ENCODE measurements around the gene TERT.
A peak's percentile ranks its signal among the peaks of the same experiment; 100 is the strongest.
"Not testable (repeated sequence)": the region's sequence is repeated elsewhere in the genome, so short reads cannot be mapped to it uniquely, and the experiment has no call there.

TERT gene

DNA sequence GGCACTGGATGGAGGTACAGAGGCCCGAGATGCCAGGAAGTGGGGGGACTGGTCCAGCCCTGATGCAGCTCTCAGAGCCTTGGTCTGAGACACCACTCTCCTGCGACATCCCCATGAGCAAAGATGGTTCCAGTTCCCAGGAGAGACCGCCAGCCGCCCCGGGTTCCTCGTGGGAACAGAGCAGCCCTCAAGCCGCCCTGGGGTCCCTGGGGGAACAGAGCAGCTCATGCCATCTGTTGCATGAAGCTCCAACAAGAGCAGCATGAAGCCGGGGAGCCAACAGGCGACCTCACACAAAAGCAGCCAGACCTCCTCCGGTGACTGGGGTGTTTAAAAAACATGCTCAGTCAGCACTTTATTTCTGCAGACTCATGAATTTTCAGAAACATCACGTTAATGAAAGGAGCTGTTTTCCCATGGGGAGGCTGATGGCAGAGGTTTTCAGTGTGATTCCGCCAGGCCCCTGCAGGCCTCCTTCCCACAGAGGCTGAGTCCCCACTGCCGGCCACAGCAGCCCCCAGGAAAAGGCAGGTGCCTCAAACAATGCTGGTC, 63.4 kb downstream of the TERT start:
- DNase-seq: no peak

DNA sequence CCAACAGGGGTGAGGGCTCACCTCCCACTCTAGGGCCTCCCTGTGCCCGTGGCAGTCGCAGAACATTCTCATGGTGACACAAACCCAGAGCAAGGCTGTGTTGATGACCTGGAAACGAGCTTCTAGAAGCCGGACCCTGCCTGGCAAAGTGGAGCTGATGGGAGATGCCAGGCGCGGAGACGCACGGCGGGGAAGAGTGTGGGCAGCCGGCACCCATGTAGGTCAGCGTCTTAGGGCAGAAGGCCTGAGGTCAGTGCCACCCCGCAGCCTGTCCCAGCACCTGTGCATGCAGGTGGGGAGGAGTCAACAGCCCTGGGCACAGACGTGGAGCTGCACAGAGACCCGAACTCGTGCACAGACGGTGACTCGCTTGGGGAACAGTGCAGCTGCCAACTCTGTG, 64.3 kb downstream of the TERT start:
- DNase-seq: no peak

DNA sequence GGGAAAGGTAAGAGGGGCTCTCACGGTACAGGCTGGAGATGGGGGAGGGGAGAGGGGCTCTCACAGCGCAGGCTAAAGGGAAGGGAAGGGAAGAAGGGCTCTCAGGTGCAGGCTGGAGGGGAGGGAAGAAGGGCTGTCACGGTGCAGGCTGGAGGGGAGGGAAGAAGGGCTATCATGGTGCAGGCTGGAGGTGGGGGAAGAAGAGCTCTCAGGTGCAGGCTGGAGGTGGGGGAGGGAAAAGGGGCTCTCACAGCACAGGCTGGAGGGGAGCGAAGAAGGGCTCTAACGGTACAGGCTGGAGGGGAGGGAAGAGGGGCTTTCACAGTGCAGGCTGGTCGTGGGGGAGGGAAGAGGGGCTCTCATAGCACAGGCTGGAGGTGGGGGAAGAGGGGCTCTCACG, 65.0 kb downstream of the TERT start:
- peak in 1 of 3 experiments; percentile 25 for DNase-seq

DNA sequence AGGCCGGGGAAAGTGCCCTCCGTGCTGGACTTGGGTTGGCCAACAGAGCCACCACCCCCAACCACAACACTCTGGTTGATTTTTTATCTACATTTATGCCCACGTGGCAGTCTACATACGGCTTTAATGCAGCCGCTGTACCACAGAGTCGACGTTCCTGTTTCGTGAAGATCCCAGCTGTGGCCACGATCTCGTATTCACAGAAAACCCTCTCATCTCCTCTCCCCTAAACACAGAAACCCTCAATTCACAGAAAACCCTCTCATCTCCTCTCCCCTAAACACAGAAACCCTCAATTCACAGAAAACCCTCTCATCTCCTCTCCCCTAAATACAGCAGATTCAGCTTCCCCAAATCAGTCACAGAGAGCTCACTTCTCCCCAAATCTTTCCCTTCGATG, 65.8 kb downstream of the TERT start:
- DNase-seq: not testable (repeated sequence)

DNA sequence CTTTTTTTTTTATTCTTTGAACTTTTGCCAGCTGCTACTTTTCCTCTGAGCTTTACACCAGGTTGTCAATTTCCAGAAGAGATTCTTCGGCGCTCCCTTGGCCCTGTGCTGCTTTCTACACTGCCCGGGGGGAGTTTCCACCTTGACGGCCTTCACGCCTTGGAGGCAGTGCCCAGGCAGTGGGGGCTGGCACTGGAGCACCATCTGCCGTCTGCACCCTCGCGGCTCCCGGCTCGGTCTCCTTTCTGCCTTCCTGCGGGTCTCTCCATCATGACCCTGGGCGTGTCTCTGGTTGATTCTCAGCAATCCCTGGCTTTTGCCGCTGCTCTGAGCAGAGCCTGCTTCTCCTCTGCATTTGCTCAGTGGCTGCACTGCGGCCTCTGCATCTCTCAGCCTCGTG, 66.7 kb downstream of the TERT start:
- DNase-seq: peak in 1 of 3 experiments; percentile 61

DNA sequence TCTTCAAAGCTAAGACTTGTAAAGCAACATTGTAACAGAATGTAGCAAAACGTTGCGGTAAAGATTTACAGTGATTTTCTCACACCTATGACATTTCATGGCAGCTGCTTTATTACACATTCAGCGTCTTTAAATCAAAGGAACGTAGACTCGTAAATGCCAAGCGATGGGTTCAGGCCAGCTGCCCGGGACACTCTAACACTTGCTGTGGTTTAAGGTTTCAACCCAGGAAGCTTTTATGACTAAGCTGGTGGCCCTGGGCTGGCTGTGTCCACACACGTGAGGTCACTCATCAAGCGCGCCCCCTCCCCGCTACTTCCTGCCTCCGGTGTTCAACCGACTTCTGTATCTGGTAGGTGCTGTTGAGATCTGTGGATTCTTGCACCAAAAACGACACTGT, 67.2 kb downstream of the TERT start:
- peak; percentile 39 to 78 (median 68) for DNase-seq

GRCh38 chr5:1226839-1227581, 67.9 kb downstream of the TERT start:
- no peak for DNase-seq

DNA sequence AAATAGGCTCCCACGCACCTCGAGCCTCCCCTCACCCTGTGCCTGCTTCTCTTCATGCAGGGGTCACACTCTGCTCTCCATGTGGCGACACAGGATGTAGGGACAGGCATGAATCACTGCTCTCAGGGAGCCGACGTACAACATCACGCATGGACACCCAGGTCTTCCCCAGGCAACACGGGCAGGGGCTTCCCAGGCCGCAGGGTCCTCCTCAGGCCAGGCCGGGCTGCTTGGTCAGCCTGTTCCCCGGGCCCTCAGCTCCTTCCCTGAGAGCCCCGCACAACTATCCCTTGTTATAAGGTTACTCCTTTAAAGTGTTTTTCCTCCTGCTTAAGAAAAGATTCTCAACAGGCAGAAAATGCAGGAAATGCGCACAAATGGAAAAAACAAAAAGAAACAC, 68.6 kb downstream of the TERT start:
- no peak for DNase-seq

GRCh38 chr5:1225081-1225480, 69.8 kb downstream of the TERT start, which contains the start of gene SLC6A18:
TSS of gene SLC6A18 (plus strand) at chr5:1225381. CDS start at chr5:1225478, 97 bp downstream.
- DNase-seq: no peak

DNA sequence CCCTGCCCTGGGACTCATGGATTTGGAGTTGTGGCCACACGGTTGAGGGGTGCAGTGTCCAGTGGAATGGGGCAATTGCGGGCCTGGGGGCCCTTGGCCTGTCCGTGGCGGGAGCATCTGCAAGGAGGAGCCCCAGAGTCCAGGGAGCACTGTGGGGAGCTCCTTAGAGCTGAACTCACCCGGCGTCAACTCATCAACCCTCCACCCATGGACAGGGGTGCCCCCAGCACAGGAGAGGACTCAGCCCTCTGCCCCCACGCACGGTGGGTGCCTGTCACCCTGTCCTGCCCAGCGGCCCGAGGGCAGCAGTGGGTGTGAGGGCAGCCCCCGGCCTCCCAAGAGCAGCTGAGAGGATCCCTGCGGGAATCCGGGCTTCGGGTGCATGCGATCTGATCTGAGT, 70.2 kb downstream of the TERT start:
- no peak for DNase-seq

GRCh38 chr5:1223278-1223670, 71.6 kb downstream of the TERT start:
- no peak for DNase-seq

DNA sequence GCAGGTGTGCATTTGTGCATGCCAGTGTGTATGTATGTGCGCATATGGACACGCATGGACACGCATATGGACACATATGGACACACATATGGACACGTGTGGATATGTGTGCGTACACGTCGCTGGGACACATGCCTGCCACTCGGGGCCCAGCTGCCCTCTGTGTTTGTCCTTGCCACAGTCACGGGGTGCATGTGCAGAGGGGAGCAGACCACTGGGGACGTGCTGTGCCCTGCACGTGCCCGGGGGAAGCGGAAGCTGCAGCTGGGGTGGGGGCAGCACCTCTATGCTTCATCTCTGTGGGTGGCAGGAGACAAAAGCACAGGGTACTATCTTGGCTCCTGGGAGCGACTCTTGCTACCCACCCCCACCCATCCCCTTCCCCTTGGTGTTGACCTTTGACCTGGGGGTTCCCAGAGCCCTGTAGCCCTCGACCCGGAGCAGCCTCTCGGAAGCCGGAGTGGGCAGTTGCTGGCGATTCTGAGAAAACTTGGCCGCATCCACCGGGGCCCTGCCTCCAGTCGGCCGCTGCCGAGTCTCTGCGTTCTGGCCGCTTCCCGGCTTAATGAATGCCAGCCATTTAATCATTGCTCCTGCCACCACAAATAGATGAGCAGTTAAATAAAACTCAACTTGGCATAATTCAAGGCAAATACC, 72.1 kb downstream of the TERT start:
- no peak for DNase-seq

- no peak for DNase-seq
Observed at GRCh38 chr5:1222147-1222546, 72.7 kb downstream of the TERT start.

- no peak for DNase-seq
Observed at GRCh38 chr5:1221721-1222120, 73.1 kb downstream of the TERT start.

DNA sequence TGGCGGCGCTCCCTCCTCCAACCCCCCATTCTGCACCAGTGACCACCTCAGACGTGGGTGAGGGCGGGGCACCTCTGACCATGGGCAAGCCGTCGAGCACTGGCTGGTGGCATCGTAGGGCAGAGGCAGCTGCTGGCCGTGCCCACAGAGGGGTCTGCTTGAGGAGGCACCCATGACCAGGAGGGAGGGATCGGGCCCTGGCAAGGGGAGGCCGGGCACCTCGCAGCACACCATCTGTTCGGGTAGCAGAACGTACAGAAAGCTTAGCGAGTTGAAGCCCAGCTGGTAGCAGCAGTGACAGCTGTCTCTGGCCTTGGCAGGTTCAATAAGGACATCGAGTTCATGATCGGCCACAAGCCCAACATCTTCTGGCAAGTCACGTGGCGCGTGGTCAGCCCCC, 74.0 kb downstream of the TERT start:
- no peak for DNase-seq

DNA sequence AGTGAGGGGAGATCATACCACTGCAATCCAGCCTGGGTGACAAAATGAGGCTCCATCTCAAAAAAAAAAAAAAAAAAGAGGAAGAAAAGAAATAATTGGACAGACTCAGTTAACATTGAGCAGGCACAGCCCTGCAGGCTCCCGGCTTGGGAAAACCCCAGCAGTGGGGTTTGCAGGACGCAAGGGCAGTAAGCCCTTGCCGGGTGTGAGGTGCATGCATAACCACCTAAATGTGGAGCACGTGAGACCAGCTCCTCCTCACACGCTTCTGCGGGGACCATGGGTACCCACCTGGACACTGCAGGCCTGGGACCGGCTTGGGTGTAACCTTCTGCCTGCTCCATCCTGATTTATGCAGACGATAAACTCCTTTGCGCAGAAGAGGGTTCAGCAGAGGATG, 74.5 kb downstream of the TERT start:
- no peak for DNase-seq

GRCh38 chr5:1219768-1220100, 75.1 kb downstream of the TERT start:
- DNase-seq: no peak

GRCh38 chr5:1219098-1219767, 75.6 kb downstream of the TERT start:
- DNase-seq: no peak

GRCh38 chr5:1218351-1219080, 76.4 kb downstream of the TERT start:
- DNase-seq: no peak

DNA sequence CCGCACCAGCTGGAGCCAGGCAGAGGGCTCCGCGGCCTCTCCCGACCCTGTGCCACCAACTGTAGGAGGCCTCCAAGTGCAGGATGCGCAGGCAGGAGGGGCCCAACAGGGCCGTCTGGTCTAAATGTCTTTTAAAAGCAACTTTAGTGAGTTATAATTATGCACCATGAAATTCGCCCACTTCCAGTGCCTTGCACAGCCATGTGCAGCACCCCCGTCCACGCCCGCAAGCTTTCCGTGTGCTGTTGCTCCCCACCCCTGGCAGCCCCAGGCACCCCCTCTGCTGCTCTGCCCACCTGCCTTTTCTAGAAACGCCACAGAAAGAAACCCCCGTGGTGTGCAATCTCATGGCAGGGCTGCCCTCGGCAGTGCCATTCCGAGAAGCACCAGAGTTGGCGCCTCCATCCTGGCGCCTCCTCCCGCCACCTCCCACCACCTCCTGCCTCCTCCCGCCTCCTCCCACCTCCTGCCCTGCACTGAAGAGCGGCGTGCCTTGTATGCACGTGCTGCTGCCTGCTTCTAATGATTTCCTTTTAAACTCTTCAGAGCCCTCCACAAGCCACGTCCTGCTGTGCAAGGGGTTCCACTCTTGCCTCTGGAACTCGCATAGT, 77.2 kb downstream of the TERT start:
- peak; percentile 56 to 69 (median 59) for DNase-seq

DNA sequence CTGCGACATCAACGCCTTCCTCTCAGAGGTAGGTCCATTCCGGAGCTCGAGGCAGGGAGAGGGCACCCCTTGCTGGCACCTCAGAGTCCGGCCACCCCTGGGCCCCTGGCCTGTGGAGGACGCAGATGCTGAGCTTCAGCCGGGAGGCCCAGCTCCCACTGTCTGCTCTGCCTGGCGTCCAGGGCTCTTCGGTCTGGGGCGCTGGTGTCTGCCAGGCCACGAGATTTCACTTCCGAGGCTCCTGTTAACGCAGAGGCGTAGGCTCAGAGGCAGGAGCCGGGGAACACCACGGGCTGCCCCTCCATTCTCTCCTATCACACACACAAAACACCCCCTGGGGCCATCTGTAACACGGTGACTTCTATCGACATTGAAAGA, 78.0 kb downstream of the TERT start:
- no peak for DNase-seq

DNA sequence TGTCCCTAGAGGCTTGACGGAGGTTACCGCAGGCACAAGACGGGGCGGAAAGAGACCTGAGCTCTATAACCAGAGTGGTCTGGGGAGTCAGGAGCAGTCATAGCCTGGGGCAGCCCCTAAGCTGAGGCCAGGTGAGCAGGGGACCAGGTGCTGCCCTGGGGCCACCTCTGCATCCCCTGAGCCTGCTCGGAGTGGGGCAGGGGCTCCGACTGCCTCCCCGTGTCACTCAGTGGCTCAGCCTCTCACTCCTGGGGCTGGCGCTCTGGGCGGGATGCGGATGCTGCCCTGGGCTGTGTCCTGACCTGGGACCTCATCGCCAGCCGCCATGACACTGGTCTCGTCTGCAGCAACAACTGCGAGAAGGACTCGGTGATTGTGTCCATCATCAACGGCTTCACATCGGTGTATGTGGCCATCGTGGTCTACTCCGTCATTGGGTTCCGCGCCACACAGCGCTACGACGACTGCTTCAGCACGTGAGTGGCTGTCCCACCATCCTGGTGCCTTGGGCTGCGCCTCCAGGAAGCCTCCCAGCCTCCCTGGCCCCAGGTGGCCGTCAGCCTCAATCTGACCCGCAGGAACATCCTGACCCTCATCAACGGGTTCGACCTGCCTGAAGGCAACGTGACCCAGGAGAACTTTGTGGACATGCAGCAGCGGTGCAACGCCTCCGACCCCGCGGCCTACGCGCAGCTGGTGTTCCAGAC, 78.5 kb downstream of the TERT start:
- no peak for DNase-seq
